ENCODE measurements around the gene TTBK1.

DNA sequence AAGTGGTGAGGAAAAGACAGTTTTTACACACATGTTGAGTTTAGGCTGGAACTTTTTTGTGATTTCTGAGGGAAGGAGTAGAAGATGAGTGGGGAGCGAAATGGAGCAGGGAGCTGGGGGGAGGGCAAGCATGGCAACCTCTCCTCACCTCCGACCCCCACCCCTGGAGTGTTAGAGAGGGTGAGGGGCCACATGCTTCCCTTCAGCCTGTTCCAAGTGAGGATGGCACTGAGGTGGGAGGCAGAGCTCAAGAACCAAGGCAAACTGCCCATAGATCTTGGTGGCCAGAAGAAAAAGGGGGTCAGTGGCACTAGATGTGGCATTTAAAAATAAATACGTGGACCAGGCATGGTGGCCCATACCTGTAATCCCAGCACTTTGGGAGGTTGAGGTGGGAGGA lies 4.8 kb downstream of the TTBK1 start:
- TF ChIP-seq, protein P1, sequence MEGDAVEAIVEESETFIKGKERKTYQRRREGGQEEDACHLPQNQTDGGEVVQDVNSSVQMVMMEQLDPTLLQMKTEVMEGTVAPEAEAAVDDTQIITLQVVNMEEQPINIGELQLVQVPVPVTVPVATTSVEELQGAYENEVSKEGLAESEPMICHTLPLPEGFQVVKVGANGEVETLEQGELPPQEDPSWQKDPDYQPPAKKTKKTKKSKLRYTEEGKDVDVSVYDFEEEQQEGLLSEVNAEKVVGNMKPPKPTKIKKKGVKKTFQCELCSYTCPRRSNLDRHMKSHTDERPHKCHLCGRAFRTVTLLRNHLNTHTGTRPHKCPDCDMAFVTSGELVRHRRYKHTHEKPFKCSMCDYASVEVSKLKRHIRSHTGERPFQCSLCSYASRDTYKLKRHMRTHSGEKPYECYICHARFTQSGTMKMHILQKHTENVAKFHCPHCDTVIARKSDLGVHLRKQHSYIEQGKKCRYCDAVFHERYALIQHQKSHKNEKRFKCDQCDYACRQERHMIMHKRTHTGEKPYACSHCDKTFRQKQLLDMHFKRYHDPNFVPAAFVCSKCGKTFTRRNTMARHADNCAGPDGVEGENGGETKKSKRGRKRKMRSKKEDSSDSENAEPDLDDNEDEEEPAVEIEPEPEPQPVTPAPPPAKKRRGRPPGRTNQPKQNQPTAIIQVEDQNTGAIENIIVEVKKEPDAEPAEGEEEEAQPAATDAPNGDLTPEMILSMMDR (IDR thresholded peaks at IDR 0.05; ENCODE audit: insufficient read depth, low read length), result no peak
- TF ChIP-seq, protein P2, sequence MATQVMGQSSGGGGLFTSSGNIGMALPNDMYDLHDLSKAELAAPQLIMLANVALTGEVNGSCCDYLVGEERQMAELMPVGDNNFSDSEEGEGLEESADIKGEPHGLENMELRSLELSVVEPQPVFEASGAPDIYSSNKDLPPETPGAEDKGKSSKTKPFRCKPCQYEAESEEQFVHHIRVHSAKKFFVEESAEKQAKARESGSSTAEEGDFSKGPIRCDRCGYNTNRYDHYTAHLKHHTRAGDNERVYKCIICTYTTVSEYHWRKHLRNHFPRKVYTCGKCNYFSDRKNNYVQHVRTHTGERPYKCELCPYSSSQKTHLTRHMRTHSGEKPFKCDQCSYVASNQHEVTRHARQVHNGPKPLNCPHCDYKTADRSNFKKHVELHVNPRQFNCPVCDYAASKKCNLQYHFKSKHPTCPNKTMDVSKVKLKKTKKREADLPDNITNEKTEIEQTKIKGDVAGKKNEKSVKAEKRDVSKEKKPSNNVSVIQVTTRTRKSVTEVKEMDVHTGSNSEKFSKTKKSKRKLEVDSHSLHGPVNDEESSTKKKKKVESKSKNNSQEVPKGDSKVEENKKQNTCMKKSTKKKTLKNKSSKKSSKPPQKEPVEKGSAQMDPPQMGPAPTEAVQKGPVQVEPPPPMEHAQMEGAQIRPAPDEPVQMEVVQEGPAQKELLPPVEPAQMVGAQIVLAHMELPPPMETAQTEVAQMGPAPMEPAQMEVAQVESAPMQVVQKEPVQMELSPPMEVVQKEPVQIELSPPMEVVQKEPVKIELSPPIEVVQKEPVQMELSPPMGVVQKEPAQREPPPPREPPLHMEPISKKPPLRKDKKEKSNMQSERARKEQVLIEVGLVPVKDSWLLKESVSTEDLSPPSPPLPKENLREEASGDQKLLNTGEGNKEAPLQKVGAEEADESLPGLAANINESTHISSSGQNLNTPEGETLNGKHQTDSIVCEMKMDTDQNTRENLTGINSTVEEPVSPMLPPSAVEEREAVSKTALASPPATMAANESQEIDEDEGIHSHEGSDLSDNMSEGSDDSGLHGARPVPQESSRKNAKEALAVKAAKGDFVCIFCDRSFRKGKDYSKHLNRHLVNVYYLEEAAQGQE (IDR thresholded peaks at IDR 0.05; ENCODE audit: insufficient replicate concordance, low read depth), result no peak
- TF ChIP-seq POLR2AphosphoS5 (IDR thresholded peaks at IDR 0.05; ENCODE audit: low read depth), result no peak
